HepG2 (cell line): ENCODE measurements around the gene STPG4. TPM values are rescaled to one million over a fixed set of nuclear protein-coding genes. Genes with fewer than 3 reads are reported as not detected.

Experiments
- ATAC-seq: fragments of 200-7000 bp; cut with Tn5 transposase; 3 replicates; pipeline ENCODE4 v1.9.1; 2020; ENCODE audit warnings: mild to moderate bottlenecking, moderate library complexity
- BruUV-seq: library from RNA; stranded (reverse); fragments of 400-500 nt; replicated peaks from 2 replicates; lab custom pipeline; 2021; lab: Mats Ljungman, UMichigan
- CTCF ChIA-PET: fragments of 300-600 bp; formaldehyde crosslinking; extraction: SDS; loops from one replicate; lab custom pipeline; 2021; ENCODE audit warnings: low total read pairs, inconsistent platforms, low intra/inter-chr PET ratio; lab: Yijun Ruan, JAX
- POLR2A ChIA-PET: fragments of 350-600 bp; sonication (Branson Sonifier 250); formaldehyde crosslinking; loops from one replicate; lab custom pipeline; 2020; ENCODE audit warnings: antibody characterized with exemption, inconsistent platforms; lab: Yijun Ruan, JAX
- DNase-seq: peaks from one replicate; pipeline ENCODE4 v3.0.0-alpha.2; 2015; ENCODE audit warnings: low spot score
- FAIRE-seq: peaks from 3 replicates; lab custom pipeline; 2011; peaks lifted over from hg19 to GRCh38; lab: Jason Lieb, UNC
- H2AFZ ChIP-seq: one replicate; pipeline ENCODE4 v1.6.1; 2011; ENCODE audit warnings: low read length, inconsistent platforms
- H3K27ac ChIP-seq: fragments of 300-600 bp; 3 replicates; pipeline ENCODE4 v1.8.0; 2011; ENCODE audit warnings: mixed run types, mild to moderate bottlenecking, mixed read lengths, low read length, inconsistent platforms; ENCODE audit not compliant: insufficient read depth; ENCODE audit errors: extremely low read length
- H3K27me3 ChIP-seq, 2 experiments: fragments of 200-600 bp in 1 of 2; 2 replicates in 1 of 2; 3 replicates in 1 of 2; pipeline versions ENCODE4 v1.6.0 to v1.8.0; 2011; ENCODE audit warnings: low read length in 2 of 2, mild to moderate bottlenecking in 2 of 2, moderate library complexity in 2 of 2, inconsistent platforms in 1 of 2; ENCODE audit not compliant: insufficient read depth in 2 of 2, control insufficient read depth in 1 of 2
- H3K36me3 ChIP-seq, 2 experiments: fragments of 200-600 bp in 1 of 2; replicated peaks in 1 of 2; 2 replicates in 1 of 2; 3 replicates in 1 of 2; pipeline versions ENCODE4 v1.5.1 to v1.8.0; 2011; ENCODE audit warnings: low read length in 2 of 2, inconsistent platforms in 1 of 2; ENCODE audit not compliant: insufficient read depth in 2 of 2, control insufficient read depth in 1 of 2
- H3K4me1 ChIP-seq: 2 replicates; pipeline ENCODE4 v1.5.1; 2012; ENCODE audit warnings: low read length, inconsistent platforms; ENCODE audit not compliant: insufficient read depth
- H3K4me2 ChIP-seq: 2 replicates; pipeline ENCODE4 v1.6.0; 2011; ENCODE audit warnings: low read depth, low read length, inconsistent platforms
- H3K4me3 ChIP-seq, 3 experiments: fragments of 200-600 bp in 1 of 3; sonication (generic), shearing (Covaris generic) in 1 of 3; replicated peaks in 1 of 3; 2 replicates each; pipeline ENCODE4 v1.5.1; 2011 to 2016; ENCODE audit warnings: low read length in 3 of 3, inconsistent platforms in 2 of 3, low read depth in 2 of 3, mild to moderate bottlenecking in 2 of 3, control low read depth in 1 of 3, mixed read lengths in 1 of 3; ENCODE audit not compliant: insufficient read depth in 1 of 3
- H3K79me2 ChIP-seq: one replicate; pipeline ENCODE4 v1.6.1; 2011; ENCODE audit warnings: low read length, inconsistent platforms; ENCODE audit not compliant: insufficient read depth
- H3K9ac ChIP-seq: 2 replicates; pipeline ENCODE4 v1.6.0; 2011; ENCODE audit warnings: mild to moderate bottlenecking, low read depth, low read length, inconsistent platforms; ENCODE audit not compliant: insufficient read depth
- H3K9me3 ChIP-seq: 2 replicates; pipeline ENCODE4 v1.5.1; 2012; ENCODE audit warnings: mild to moderate bottlenecking, low read length
- H4K20me1 ChIP-seq: 2 replicates; pipeline ENCODE4 v1.6.0; 2011; ENCODE audit warnings: inconsistent platforms, mild to moderate bottlenecking, low read length, moderate library complexity; ENCODE audit not compliant: insufficient read depth
- FOXK2 ChIP-seq: fragments of 450-650 bp; IDR thresholded peaks from 2 replicates; pipeline ENCODE4 v1.6.1; 2016
- KDM5A ChIP-seq: fragments of 200-600 bp; sonication (generic); IDR thresholded peaks from 2 replicates; pipeline ENCODE4 v1.7.0; 2018; ENCODE audit warnings: antibody characterized with exemption, mild to moderate bottlenecking, low read length, borderline replicate concordance
- NR1H2 ChIP-seq: sonication (generic); formaldehyde crosslinking; IDR thresholded peaks from 2 replicates; pipeline ENCODE4 v1.8.1; 2022; ENCODE audit warnings: low read depth, missing genetic modification reagents, borderline replicate concordance
- TBX2 ChIP-seq: sonication (generic); formaldehyde crosslinking; IDR thresholded peaks from 2 replicates; pipeline ENCODE4 v1.5.0; 2020; ENCODE audit warnings: missing genetic modification reagents, mild to moderate bottlenecking, borderline replicate concordance
- TBX3 ChIP-seq: fragments of 450-650 bp; IDR thresholded peaks from 2 replicates; pipeline ENCODE4 v1.6.1; 2017; ENCODE audit warnings: antibody characterized with exemption, mild to moderate bottlenecking, inconsistent platforms, borderline replicate concordance
- WGBS: methylation state at CpG from one replicate; pipeline ENCODE4 v1.1.6; 2017; ENCODE audit warnings: low lambda C conversion rate; 5-methylcytosine and 5-hydroxymethylcytosine counted together
- in situ Hi-C: cut with HindIII; loops from 2 replicates; pipeline ENCODE4 v1.10.0; 2017; ENCODE audit warnings: low pct_unique_long_range_greater_than_20kb; ENCODE audit not compliant: extremely low pct_ligation_motif_present
- intact Hi-C: fragments of 100-400 bp; cut with micrococcal nuclease; formaldehyde crosslinking; loops from one replicate; pipeline ENCODE4 v1.10.0; 2022; ENCODE audit not compliant: unreplicated experiment
- polyA plus RNA-seq, 8 experiments: library from polyadenylated mRNA; depleted of rRNA in 3 of 8; stranded (reverse) in 7 of 8; unstranded in 1 of 8; fragments of >200 nt; fragmentation: Illumina TruSeq in 4 of 8; extraction: Trizol in 4 of 8; gene quantifications; 2 replicates each; pipeline versions ENCODE4 v1.2.1 to v1.2.3, GENCODE V29; 2011 to 2016; ENCODE audit warnings: low read depth in 4 of 8, missing spikeins in 1 of 8, mixed read lengths in 1 of 8; ENCODE audit not compliant: insufficient read depth in 1 of 8
- total RNA-seq, 5 experiments: library from RNA; depleted of rRNA; stranded (reverse); fragments of >200 nt; fragmentation: Illumina TruSeq; extraction: Trizol; gene quantifications; 2 replicates each; pipeline ENCODE4 v1.2.3, GENCODE V29; 2016; ENCODE audit warnings: low read depth in 1 of 5

Gene STPG4
- total and polyA plus RNA-seq, 2 of the 13 experiments (the other 11 are each of a cell fraction or from before 2014, with no cell fraction given) = 0.11 to 0.15 TPM

DNA sequence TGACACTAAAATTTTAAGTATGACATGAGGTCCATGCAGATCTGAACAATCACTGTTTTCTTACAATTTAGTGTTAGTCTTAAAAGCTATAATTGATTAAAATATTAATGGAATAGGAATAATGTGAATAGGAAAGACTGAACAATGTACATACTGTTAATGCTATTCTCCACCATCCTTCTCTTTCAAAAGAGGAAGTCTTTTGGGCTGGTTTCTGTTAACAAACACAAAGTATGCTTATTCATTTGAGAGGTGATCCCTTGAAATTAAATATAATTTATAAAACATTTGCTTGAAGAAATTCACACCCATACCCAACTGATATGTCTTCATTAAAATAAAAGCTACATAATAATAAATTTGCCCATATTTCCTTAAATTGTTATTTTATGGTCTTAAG is 2.3 kb downstream of the STPG4 start:
- Histone ChIP-seq H3K9me3 (no peaks in the 10 kb centered on the region), H3K36me3 (no peaks in the 10 kb centered on the region), H2AFZ (no peak overlapping the region), H3K9ac (no peak overlapping the region), H3K4me1 (no peaks in the 10 kb centered on the region), H3K4me2 (no peak overlapping the region), H3K27ac (no peak overlapping the region), H3K4me3 (no peak overlapping the region), H3K79me2 (no peaks in the 10 kb centered on the region), H3K27me3 (no peaks in the 10 kb centered on the region), H4K20me1 (no peaks in the 10 kb centered on the region)
- ATAC-seq (no peak), FAIRE-seq (no peak), DNase-seq (no peak)
- TF ChIP-seq FOXK2 (no peak), TBX3 (no peak)
- BruUV-seq = no TSS peak
- POLR2A ChIA-PET = interaction anchor here (1.2 kb wide), 1 partner anchor 28 kb away, joined by 3 read pairs; no protein-coding TSS in a partner anchor
- CTCF ChIA-PET = no interaction called here
- in situ Hi-C loops = no loop called here
- intact Hi-C loops = no loop called here

DNA sequence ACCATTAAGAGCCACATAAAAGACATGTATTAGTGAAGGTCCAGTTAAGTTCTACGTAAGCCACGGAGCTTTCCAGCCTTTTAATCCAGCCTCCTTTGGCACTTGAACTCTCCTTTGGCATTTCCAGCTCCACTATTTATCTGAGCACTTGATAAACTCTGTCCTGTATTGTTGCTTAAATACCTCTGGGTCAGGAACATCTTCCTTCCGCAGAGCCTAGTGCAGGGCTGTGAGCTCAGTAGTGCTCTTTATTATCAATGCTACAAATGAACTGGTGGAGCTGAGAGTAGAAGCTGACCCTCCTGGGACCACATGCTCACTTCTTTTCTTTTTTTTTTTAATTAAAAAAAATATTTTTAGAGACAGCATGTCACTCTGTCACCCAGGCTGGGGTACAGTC is 4.9 kb downstream of the STPG4 start:
- Histone ChIP-seq H3K36me3 (no peaks in the 10 kb centered on the region), H3K27me3 (no peaks in the 10 kb centered on the region), H3K79me2 (no peaks in the 10 kb centered on the region), H3K4me2 (no peak overlapping the region), H3K9me3 (no peaks in the 10 kb centered on the region), H3K9ac (no peak overlapping the region), H4K20me1 (no peaks in the 10 kb centered on the region), H3K4me1 (peaks cover 8% of the 10 kb centered on the region), H3K27ac (no peak overlapping the region), H2AFZ (no peak overlapping the region), H3K4me3 (no peak overlapping the region)
- CTCF ChIA-PET = no interaction called here
- TF ChIP-seq TBX2 = no peak
- TF ChIP-seq KDM5A = no peak
- TF ChIP-seq NR1H2 (CRISPR knock-in tag) = no peak
- POLR2A ChIA-PET = interaction anchor here (1.2 kb wide), 1 partner anchor 25 kb away, joined by 4 read pairs; no protein-coding TSS in a partner anchor
- WGBS = 94% methylated on average over 3 of the region's 3 CpGs
- in situ Hi-C loops (no loop called here), intact Hi-C loops (no loop called here)
- ATAC-seq = no peak
- BruUV-seq = no TSS peak
- FAIRE-seq = no peak
- no peak for DNase-seq
